Activated CD8-positive, alpha-beta memory T cell treated with anti-CD3 and anti-CD28 coated beads, Interleukin-2, amount 10 ng/mL, durations not matched to agents 7 days and 5 days (primary cell): Measurements from ENCODE around the gene ANKRD10. TPM values are rescaled to one million over a fixed set of nuclear protein-coding genes. Genes with fewer than 3 reads are reported as not detected.

ENCODE experiments used
- ATAC-seq: fragments of 150-1000 bp; cut with Tn5 transposase; one replicate; pipeline ENCODE4 v1.10.0; 2021; ENCODE audit warnings: moderate library complexity
- CTCF ChIA-PET: fragments of 350-600 bp; sonication (Branson Sonifier 250); formaldehyde crosslinking; loops from one replicate; lab custom pipeline; 2021; ENCODE audit warnings: antibody characterized with exemption; lab: Charles Lee
- DNase-seq: peaks from one replicate; pipeline ENCODE4 v3.0.0-alpha.2; 2020
- H3K27ac Mint-ChIP-seq: one replicate; pipeline ENCODE4 v1.8.0; 2021; ENCODE audit warnings: mild to moderate bottlenecking, mixed read lengths
- H3K27me3 Mint-ChIP-seq: one replicate; pipeline ENCODE4 v1.8.0; 2021; ENCODE audit warnings: mixed read lengths
- H3K36me3 Mint-ChIP-seq: one replicate; pipeline ENCODE4 v1.8.0; 2021; ENCODE audit warnings: mild to moderate bottlenecking, mixed read lengths
- H3K4me1 Mint-ChIP-seq: one replicate; pipeline ENCODE4 v1.8.0; 2021; ENCODE audit warnings: mixed read lengths
- H3K4me3 Mint-ChIP-seq: one replicate; pipeline ENCODE4 v1.8.0; 2021; ENCODE audit warnings: mild to moderate bottlenecking, moderate library complexity, mixed read lengths
- H3K9me3 Mint-ChIP-seq: one replicate; pipeline ENCODE4 v1.8.0; 2022; ENCODE audit warnings: low read depth, mixed read lengths
- total RNA-seq, 2 experiments: library from RNA; stranded (reverse); gene quantifications; one replicate each; pipeline ENCODE4 v1.2.3, GENCODE V29; 2021

Gene ANKRD10
- total RNA-seq, 2 experiments from 2014 or later, result 120 to 143 TPM

DNA sequence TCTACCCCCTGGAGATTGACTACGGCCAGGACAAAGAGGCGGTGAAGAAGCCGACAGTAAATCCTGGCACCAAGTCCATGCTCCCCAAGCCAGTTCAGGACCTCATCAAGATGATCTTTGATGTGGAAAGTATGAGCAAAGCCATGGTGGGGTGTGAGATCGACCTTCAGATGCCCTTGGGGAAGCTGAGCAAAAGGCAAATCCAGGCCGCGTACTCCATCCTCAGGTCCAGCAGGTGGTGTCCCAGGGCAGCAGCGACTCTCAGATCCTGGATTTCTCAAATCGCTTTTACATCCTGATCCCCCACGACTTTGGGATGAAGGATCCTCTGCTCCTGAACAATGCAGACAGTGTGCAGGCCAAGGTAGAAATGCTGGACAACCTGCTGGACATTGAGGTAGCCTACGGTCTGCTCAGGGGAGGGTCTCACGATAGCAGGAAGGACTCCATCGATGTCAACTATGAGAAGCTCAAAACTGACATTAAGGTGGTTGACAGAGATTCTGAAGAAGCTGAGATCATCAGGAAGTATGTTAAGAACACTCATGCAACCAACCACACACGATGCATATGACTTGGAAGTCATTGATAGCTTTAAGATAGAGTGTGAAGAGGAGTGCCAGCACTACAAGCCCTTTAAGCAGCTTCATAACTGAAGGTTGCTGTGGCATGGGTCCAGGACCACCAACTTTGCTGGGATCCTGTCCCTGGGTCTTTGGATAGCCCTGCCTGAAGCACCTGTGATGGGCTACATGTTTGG, 24.0 kb upstream of the ANKRD10 start:
- no peak for ATAC-seq
- peaks cover 18% of the 10 kb centered on the region for H3K9me3 Mint-ChIP-seq

DNA sequence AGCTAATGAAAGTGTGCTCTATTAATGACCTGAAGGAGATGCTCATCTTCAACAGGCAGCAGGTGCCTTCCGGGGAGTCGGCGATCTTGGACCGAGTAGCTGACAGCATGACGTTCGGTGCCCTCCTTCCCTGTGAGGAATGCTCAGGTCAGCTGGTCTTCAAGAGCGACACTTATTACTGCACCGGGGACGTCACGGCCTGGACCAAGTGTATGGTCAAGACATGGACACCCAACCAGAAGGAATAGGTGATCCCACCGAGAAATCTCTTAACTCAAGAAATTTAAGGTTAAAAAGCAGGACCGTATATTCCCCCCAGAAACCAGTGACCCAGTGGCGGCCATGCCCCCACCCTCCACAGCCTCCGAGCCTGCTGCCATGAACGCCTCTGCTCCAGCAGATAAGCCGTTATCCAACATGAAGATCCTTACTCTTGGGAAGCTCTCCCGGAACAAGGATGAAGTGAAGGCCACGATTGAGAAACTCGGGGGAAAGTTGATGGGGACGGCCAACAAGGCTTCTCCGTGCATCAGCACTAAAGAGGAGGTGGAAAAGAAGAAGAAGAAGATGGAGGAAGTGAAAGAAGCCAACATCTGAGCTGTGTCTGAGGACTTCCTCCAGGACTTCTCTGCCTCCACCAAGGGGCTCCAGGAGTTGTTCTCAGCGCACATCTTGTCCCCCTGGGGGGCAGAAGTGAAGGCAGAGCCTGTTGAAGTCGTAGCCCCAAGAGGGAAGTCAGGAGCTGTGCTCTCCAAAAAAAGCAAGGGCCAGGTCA, 22.8 kb upstream of the ANKRD10 start:
- Mint-ChIP-seq H3K27ac (no peak overlapping the region), H3K4me1 (peaks cover 11% of the 10 kb centered on the region), H3K4me3 (no peak overlapping the region), H3K36me3 (peaks cover 19% of the 10 kb centered on the region), H3K9me3 (peaks cover 27% of the 10 kb centered on the region), H3K27me3 (peaks cover 7% of the 10 kb centered on the region)
- ATAC-seq, result no peak
- CTCF ChIA-PET, result no interaction called here
- no peak for DNase-seq

More for the DNA sequence above, 24.0 kb upstream of the ANKRD10 start:
- no peak overlapping the region for H3K27ac Mint-ChIP-seq
- no peak overlapping the region for H3K4me3 Mint-ChIP-seq
- DNase-seq, result no peak
- peaks cover 13% of the 10 kb centered on the region for H3K4me1 Mint-ChIP-seq
- peaks cover 12% of the 10 kb centered on the region for H3K36me3 Mint-ChIP-seq
- CTCF ChIA-PET, result interaction anchor here (1.8 kb wide), 1 partner anchor 23 kb away, joined by 4 read pairs; no protein-coding TSS in a partner anchor
- peaks cover 13% of the 10 kb centered on the region for H3K27me3 Mint-ChIP-seq

DNA sequence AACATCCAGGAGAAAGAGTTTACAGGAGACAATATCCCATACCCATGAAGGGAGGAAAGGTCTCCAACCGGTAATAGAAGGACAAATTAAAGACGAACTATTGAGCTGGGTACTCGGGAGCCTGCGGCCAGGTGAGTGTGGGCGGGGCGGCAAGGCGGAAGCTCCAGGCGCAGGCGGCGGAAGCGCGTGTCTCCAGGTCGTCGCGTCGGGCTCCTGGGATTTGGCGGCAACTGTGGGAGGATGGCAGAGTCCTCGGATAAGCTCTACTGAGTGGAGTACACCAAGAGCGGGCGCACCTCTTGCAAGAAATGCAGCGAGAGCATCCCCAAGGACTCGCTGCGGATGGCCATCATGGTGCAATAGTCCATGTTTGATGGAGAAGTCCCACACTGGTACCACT, 21.6 kb upstream of the ANKRD10 start:
- Mint-ChIP-seq H3K36me3 (peaks cover 21% of the 10 kb centered on the region), H3K27ac (no peak overlapping the region), H3K4me1 (peaks cover 4% of the 10 kb centered on the region), H3K9me3 (peaks cover 32% of the 10 kb centered on the region), H3K4me3 (no peak overlapping the region), H3K27me3 (peaks cover 6% of the 10 kb centered on the region)
- no peak for DNase-seq
- no peak for ATAC-seq
- CTCF ChIA-PET, result no interaction called here

DNA sequence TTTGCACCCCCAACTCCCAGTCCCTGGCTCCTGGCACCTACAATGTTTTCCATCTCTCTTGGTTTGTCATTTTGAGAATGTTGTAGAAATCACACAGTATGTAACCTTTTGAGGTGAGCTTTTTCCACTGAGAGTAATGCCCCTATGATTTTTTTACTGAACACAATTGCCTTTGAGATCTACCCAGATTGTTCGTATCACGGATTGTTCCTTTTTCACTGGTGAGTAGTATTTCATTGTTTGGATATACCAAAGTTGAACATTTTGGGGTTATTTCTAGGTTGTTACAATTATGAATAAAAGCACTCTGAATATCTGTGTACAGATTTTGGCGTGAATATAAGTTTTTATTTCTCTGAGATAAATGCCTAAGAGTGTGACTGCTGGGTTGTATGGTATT, 17.7 kb upstream of the ANKRD10 start:
- ATAC-seq, result no peak
- Mint-ChIP-seq H3K4me1 (peaks cover 9% of the 10 kb centered on the region), H3K27me3 (peaks cover 19% of the 10 kb centered on the region), H3K9me3 (peaks cover 32% of the 10 kb centered on the region), H3K36me3 (peaks cover 21% of the 10 kb centered on the region), H3K27ac (no peak overlapping the region), H3K4me3 (no peak overlapping the region)
- CTCF ChIA-PET, result no interaction called here
- DNase-seq, result no peak

- Mint-ChIP-seq H3K9me3 (peaks cover 18% of the 10 kb centered on the region), H3K4me3 (no peak overlapping the region), H3K4me1 (peaks cover 12% of the 10 kb centered on the region), H3K36me3 (peaks cover 13% of the 10 kb centered on the region), H3K27me3 (peaks cover 38% of the 10 kb centered on the region), H3K27ac (peak overlapping the region; percentile 38)
- ATAC-seq (peak; percentile 45), DNase-seq (no peak)
- CTCF ChIA-PET, result interaction anchor here (1.3 to 1.4 kb wide), 2 partner anchors 14 to 28 kb away, joined by 3 to 4 read pairs; partner anchors contain the start of gene ANKRD10
Observed at GRCh38 chr13:110929104-110929777, 14.4 kb upstream of the ANKRD10 start.

DNA sequence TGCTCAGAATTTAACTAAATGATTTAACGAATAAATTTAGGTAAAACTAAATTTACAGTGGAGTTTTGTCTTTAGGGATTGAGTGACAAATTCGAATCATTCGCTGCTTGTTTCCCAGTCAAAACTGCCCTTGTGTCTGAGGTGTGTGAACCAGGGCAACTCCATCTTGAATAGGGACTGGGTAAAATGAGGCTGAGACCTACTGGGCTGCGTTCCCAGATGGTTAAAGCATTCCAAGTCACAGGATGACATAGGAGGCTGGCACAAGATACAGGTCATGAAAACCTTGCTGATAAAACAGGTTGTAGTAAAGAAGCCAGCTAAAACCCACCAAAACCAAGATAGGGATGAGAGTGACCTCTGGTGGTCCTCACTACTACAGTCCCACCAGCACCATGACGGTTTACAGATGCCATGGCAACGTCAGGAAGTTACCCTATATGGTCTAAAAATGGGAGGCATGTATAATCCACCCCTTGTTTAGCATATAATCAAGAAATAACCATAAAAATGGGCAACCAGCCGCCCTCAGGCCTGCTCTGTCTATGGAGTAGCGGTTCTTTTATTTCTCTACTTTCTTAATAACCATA, 10.2 kb upstream of the ANKRD10 start:
- no peak overlapping the region for H3K4me3 Mint-ChIP-seq
- CTCF ChIA-PET, result interaction anchor here (1.0 to 1.9 kb wide), 2 partner anchors 10 kb away, joined by 3 to 12 read pairs; partner anchors contain the start of gene ANKRD10
- H3K36me3 Mint-ChIP-seq, result no peaks in the 10 kb centered on the region
- DNase-seq (no peak), ATAC-seq (no peak)
- H3K27ac Mint-ChIP-seq, result no peak overlapping the region
- H3K4me1 Mint-ChIP-seq, result peaks cover 25% of the 10 kb centered on the region
- no peaks in the 10 kb centered on the region for H3K9me3 Mint-ChIP-seq
- H3K27me3 Mint-ChIP-seq, result peaks cover 57% of the 10 kb centered on the region

DNA sequence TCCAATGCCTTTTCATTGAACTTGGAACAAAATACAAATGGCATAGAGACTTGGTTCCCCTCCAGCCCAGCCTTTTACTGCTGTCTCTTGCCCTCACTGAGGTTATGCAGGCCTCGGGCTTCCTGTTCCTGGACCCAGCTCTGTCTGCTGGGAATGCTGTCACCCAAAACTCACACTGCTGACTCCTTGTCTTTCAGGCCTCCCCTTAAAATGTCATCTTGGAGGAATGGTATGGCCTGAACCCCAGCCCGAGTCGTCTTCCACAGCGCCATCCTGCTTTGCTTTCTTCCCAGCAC, 9.7 kb upstream of the ANKRD10 start:
- DNase-seq (no peak), ATAC-seq (no peak)
- H3K36me3 Mint-ChIP-seq, result no peaks in the 10 kb centered on the region
- H3K4me1 Mint-ChIP-seq, result peaks cover 28% of the 10 kb centered on the region
- CTCF ChIA-PET, result interaction anchor here (1.9 kb wide), 1 partner anchor 10 kb away, joined by 12 read pairs; the partner anchor contains the start of gene ANKRD10
- no peak overlapping the region for H3K4me3 Mint-ChIP-seq
- H3K9me3 Mint-ChIP-seq, result no peaks in the 10 kb centered on the region
- no peak overlapping the region for H3K27ac Mint-ChIP-seq
- H3K27me3 Mint-ChIP-seq, result peaks cover 57% of the 10 kb centered on the region

- Mint-ChIP-seq H3K9me3 (no peaks in the 10 kb centered on the region), H3K4me3 (no peak overlapping the region), H3K4me1 (peaks cover 24% of the 10 kb centered on the region), H3K27ac (no peak overlapping the region), H3K36me3 (no peaks in the 10 kb centered on the region), H3K27me3 (peaks cover 54% of the 10 kb centered on the region)
- CTCF ChIA-PET, result interaction anchor here (1.9 kb wide), 1 partner anchor 9 kb away, joined by 12 read pairs; the partner anchor contains the start of gene ANKRD10
- no peak for DNase-seq
- no peak for ATAC-seq
Observed at GRCh38 chr13:110923777-110924638, 9.1 kb upstream of the ANKRD10 start.

- CTCF ChIA-PET, result no interaction called here
- no peaks in the 10 kb centered on the region for H3K36me3 Mint-ChIP-seq
- DNase-seq, result no peak
- no peak for ATAC-seq
- no peak overlapping the region for H3K4me3 Mint-ChIP-seq
- no peak overlapping the region for H3K27ac Mint-ChIP-seq
- H3K4me1 Mint-ChIP-seq, result peaks cover 19% of the 10 kb centered on the region
- no peaks in the 10 kb centered on the region for H3K9me3 Mint-ChIP-seq
- H3K27me3 Mint-ChIP-seq, result peaks cover 48% of the 10 kb centered on the region
Observed at GRCh38 chr13:110923086-110923485, 8.2 kb upstream of the ANKRD10 start.

DNA sequence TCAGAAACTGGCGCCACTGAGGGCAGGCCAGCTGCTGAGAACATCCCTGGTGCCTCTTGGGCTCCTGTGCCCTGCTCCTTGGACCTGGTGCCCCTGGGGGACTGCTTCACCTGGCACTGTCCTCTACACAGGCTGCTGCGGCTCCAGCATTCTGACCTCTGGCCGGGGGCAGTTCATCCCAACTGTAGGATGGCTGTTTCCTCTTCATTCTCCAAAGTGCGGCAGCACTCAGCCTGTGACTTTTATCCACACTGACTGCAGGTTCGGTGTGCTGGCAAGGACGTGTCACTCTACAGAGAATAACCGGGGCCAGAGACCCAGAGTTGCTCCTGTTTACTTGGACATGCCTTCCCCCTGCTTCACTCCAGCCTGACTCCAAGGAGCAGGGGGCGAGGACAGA, 7.6 kb upstream of the ANKRD10 start:
- peaks cover 19% of the 10 kb centered on the region for H3K4me1 Mint-ChIP-seq
- no peak overlapping the region for H3K27ac Mint-ChIP-seq
- CTCF ChIA-PET, result no interaction called here
- peaks cover 3% of the 10 kb centered on the region for H3K36me3 Mint-ChIP-seq
- no peaks in the 10 kb centered on the region for H3K9me3 Mint-ChIP-seq
- no peak for DNase-seq
- peaks cover 44% of the 10 kb centered on the region for H3K27me3 Mint-ChIP-seq
- no peak overlapping the region for H3K4me3 Mint-ChIP-seq
- ATAC-seq, result no peak

DNA sequence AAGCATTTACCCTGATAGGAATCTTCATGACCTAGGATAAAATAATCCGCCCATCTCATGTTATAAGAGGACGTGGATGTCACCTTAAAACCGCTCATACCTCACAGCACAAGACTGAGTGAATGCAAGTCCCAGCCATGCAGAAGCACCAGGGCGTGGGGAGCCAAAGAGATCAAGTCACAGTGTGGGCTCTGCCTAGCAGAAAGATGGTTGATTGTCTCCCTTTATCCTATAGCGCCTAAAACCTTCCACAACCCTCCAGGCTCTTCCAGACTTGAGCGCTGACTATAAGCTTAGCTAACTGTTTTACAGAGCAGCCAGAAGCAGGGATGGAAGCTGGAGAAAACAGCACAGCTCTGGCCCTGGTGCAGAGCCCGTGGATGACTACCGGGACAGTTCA, 6.8 kb upstream of the ANKRD10 start:
- Mint-ChIP-seq H3K36me3 (peaks cover 3% of the 10 kb centered on the region), H3K27ac (no peak overlapping the region), H3K27me3 (peaks cover 37% of the 10 kb centered on the region), H3K9me3 (no peaks in the 10 kb centered on the region), H3K4me1 (peaks cover 18% of the 10 kb centered on the region), H3K4me3 (no peak overlapping the region)
- CTCF ChIA-PET, result no interaction called here
- ATAC-seq, result no peak
- no peak for DNase-seq

DNA sequence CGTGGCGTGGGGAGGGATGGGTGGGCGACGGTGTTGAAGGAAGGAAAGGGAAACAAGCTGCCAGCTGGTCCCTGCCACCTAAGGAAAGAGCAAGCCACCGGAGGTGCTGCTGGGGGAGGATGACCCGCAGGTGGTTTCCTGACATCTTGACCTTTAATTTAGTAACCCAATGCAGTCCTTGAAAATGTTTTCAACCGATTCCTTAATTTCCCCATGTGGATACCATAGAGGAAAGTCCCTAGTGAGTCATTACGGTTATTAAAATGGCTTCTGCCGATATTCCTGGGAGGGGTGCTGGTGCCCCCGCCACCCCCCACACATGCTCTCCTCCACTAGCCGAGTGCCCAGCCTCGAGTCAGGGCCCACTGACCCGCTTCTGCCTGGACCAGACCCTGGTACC, 6.3 kb upstream of the ANKRD10 start:
- DNase-seq (no peak), ATAC-seq (no peak)
- peaks cover 3% of the 10 kb centered on the region for H3K36me3 Mint-ChIP-seq
- H3K4me1 Mint-ChIP-seq, result peaks cover 22% of the 10 kb centered on the region
- CTCF ChIA-PET, result interaction anchor here (1.1 kb wide), 1 partner anchor 63 kb away, joined by 3 read pairs; no protein-coding TSS in a partner anchor
- H3K27ac Mint-ChIP-seq, result no peak overlapping the region
- peaks cover 32% of the 10 kb centered on the region for H3K27me3 Mint-ChIP-seq
- H3K9me3 Mint-ChIP-seq, result no peaks in the 10 kb centered on the region
- H3K4me3 Mint-ChIP-seq, result no peak overlapping the region
